ENCODE data around the gene MAGEB5. TPM values are rescaled to one million over a fixed set of nuclear protein-coding genes. Genes with fewer than 3 reads are reported as not detected.

MAGEB5 gene
- total and polyA plus RNA-seq, 2 donors (not counting 3 experiments of a cell fraction or from before 2014, with no cell fraction given): not detected

- POLR2A ChIA-PET: no interaction called here
- DNase-seq (ENCODE audit: low read depth, low spot score): no peak
- no peak within 1 kb of the TSS for H3K9ac ChIP-seq (replicated peaks; ENCODE audit: extremely low read depth, insufficient read depth, low read length)
- no peak within 1 kb of the TSS for H3K4me2 ChIP-seq (ENCODE audit: insufficient read depth, low read length)
- H2AFZ ChIP-seq (ENCODE audit: low read depth, low read length): no peak within 1 kb of the TSS
- H3K36me3 ChIP-seq (ENCODE audit: control insufficient read depth in 2 of 2, extremely low read depth in 1 of 2, insufficient read depth in 2 of 2, low read length in 2 of 2): no peaks in the 10 kb centered on the region
- no peaks in the 10 kb centered on the region for H3K9me1 ChIP-seq (replicated peaks; ENCODE audit: control insufficient read depth, extremely low read depth, insufficient read depth, low read length)
- no peaks in the 10 kb centered on the region for H3K79me2 ChIP-seq (ENCODE audit: control insufficient read depth, insufficient read depth, low read length)
- no peak within 1 kb of the TSS for H3K4me3 ChIP-seq (replicated peaks in 1 of 3; ENCODE audit: insufficient read depth in 1 of 3, low read depth in 1 of 3, low read length in 3 of 3)
- intact Hi-C loops (cut with micrococcal nuclease): no loop called here
- TF ChIP-seq MAX (IDR thresholded peaks at IDR 0.05; ENCODE audit: insufficient read depth, insufficient read length): no peak
- no peak for TF ChIP-seq MYC (IDR thresholded peaks at IDR 0.05; ENCODE audit: low read depth, low read length)
- TF ChIP-seq EZH2 (IDR thresholded peaks at IDR 0.05; ENCODE audit: borderline replicate concordance, low read depth, low read length, severe bottlenecking): no peak
- no peak for TF ChIP-seq POLR2A (IDR thresholded peaks at IDR 0.05; ENCODE audit: low read depth, low read length)
- no peak for TF ChIP-seq GATA2 (IDR thresholded peaks at IDR 0.05; ENCODE audit: insufficient read depth, insufficient read length, low read depth, low read length)
- TF ChIP-seq JUN (IDR thresholded peaks at IDR 0.05; ENCODE audit: borderline replicate concordance, insufficient read depth, insufficient read length, low read depth): no peak
- TF ChIP-seq FOS (IDR thresholded peaks at IDR 0.05; ENCODE audit: borderline replicate concordance, insufficient read depth, low read length): no peak
- no peak for TF ChIP-seq CTCF (IDR thresholded peaks at IDR 0.05; ENCODE audit: extremely low read depth in 1 of 2, insufficient read depth in 1 of 2, low read depth in 1 of 2, low read length in 2 of 2)
- no peak for TF ChIP-seq POLR2AphosphoS5 (IDR thresholded peaks at IDR 0.05; ENCODE audit: insufficient read depth, low read depth, low read length)
- CTCF ChIA-PET: no interaction called here
- dilution Hi-C loops (cut with MboI; ENCODE audit: extremely low pct_ligation_motif_present, low sequenced_read_pairs): no loop called here
- H3K9me3 ChIP-seq (replicated peaks; ENCODE audit: control insufficient read depth, insufficient read depth, low read length): no peaks in the 10 kb centered on the region
- FAIRE-seq: no peak
- no peaks in the 10 kb centered on the region for H3K27me3 ChIP-seq (ENCODE audit: control insufficient read depth in 2 of 2, insufficient read depth in 2 of 2, low read length in 2 of 2)
- no peaks in the 10 kb centered on the region for H3K4me1 ChIP-seq (ENCODE audit: control insufficient read depth, extremely low read depth, insufficient read depth, low read length)
- no peak within 1 kb of the TSS for H3K27ac ChIP-seq (ENCODE audit: insufficient read depth, low read depth, low read length)
- no TSS peak for BruUV-seq (replicated peaks)
- no peaks in the 10 kb centered on the region for H4K20me1 ChIP-seq (replicated peaks; ENCODE audit: control insufficient read depth, extremely low read depth, insufficient read depth, low read length)
These were observed 23.8 kb upstream of the MAGEB5 start, which contains the start of gene MAGEB6 for GRCh38 chrX:26192204-26192603. TSS of gene MAGEB6 (plus strand) at chrX:26192440. CDS start at chrX:26193847, 1,407 bp downstream.

All from endothelial cell of umbilical vein (primary cell).